ENCODE results near the gene KRT75.

KRT75 gene

GRCh38 chr12:52395761-52396434, 38.3 kb downstream of the KRT75 start:
- TF ChIP-seq CTCF (IDR thresholded peaks at IDR 0.05): peak; percentile 73

GRCh38 chr12:52394836-52395405, 39.2 kb downstream of the KRT75 start:
- no peak for TF ChIP-seq CTCF (IDR thresholded peaks at IDR 0.05)

- no peak for TF ChIP-seq CTCF (IDR thresholded peaks at IDR 0.05)
These were observed 41.6 kb downstream of the KRT75 start for GRCh38 chr12:52392465-52393007.

GRCh38 chr12:52391618-52392002, 42.6 kb downstream of the KRT75 start:
- TF ChIP-seq CTCF (IDR thresholded peaks at IDR 0.05): no peak

GRCh38 chr12:52390739-52391617, 43.2 kb downstream of the KRT75 start:
- peak; percentile 66 for TF ChIP-seq CTCF (IDR thresholded peaks at IDR 0.05)

- no peak for TF ChIP-seq CTCF (IDR thresholded peaks at IDR 0.05)
These were observed 44.6 kb downstream of the KRT75 start for GRCh38 chr12:52389313-52390207.

- TF ChIP-seq CTCF (IDR thresholded peaks at IDR 0.05): no peak
These were observed 46.3 kb downstream of the KRT75 start for GRCh38 chr12:52387859-52388258.

Data from LNCAP (cell line).